Measurements from ENCODE around the gene KCNJ16.

KCNJ16 gene

DNA sequence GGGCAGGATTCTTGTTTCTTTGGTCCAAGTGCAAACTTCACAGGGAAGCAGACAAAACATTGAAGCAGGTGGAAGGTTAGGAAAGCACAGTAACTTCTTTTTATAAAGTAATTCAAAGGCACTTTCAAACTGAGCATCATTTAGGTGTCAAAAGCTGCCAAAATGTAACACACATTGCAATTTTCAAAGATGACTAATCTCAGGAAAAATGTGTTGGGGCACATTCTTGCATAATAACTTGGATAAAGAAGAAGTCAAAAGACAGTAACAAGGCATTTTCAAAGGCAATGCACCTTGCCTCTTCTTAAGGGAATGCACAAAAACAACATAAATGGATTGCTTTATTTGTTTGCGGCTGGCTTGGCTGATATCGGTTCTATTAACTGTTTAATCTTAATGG, 97.9 kb downstream of the KCNJ16 start:
- no peak for TF ChIP-seq ZFX (IDR thresholded peaks at IDR 0.05; ENCODE audit: borderline replicate concordance)
- TF ChIP-seq, protein P1, sequence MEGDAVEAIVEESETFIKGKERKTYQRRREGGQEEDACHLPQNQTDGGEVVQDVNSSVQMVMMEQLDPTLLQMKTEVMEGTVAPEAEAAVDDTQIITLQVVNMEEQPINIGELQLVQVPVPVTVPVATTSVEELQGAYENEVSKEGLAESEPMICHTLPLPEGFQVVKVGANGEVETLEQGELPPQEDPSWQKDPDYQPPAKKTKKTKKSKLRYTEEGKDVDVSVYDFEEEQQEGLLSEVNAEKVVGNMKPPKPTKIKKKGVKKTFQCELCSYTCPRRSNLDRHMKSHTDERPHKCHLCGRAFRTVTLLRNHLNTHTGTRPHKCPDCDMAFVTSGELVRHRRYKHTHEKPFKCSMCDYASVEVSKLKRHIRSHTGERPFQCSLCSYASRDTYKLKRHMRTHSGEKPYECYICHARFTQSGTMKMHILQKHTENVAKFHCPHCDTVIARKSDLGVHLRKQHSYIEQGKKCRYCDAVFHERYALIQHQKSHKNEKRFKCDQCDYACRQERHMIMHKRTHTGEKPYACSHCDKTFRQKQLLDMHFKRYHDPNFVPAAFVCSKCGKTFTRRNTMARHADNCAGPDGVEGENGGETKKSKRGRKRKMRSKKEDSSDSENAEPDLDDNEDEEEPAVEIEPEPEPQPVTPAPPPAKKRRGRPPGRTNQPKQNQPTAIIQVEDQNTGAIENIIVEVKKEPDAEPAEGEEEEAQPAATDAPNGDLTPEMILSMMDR (IDR thresholded peaks at IDR 0.05): no peak
- H3K27ac ChIP-seq: no peak overlapping the region

DNA sequence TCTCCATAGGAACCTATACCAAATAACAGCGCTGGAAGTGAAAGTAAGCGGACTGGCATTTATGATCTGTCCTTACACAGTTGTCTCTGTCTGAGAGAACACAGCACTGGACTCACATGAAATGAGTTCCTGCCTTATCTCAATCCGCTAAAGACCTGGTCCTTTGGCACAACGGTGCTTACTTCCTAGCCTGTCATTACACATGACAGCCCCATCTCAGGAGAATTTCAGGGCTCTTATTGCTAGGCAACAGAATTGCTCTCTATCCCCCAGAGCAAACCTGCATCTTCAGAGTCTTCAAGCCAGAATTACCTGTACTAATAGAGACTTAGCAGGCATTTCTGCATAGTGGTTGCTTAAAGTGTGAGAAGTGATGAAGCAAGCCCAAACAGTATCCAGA, 98.7 kb downstream of the KCNJ16 start:
- TF ChIP-seq, protein P1 (IDR thresholded peaks at IDR 0.05): no peak
- TF ChIP-seq ZFX (IDR thresholded peaks at IDR 0.05; ENCODE audit: borderline replicate concordance): no peak
- no peak overlapping the region for H3K27ac ChIP-seq

DNA sequence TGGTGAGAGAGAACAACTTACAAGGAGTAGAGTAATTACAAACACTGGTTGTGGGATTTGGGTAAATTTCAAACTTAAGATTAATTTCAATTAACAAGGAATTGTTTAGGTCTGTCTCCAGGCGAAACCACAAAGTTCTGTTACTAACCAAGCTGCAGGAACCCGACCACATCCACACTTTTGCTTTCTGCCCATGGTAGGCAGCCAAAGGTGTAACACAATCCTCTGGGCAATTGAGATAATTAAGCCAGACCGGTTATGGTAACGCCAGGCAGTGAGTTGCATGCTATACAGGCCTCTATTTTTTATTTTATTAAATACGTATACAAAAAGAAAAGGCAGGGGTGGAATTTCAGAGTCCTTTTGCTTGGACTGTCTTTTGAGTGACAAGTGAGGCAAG, 106.4 kb downstream of the KCNJ16 start:
- H3K27ac ChIP-seq: no peak overlapping the region
- no peak for TF ChIP-seq ZFX (IDR thresholded peaks at IDR 0.05; ENCODE audit: borderline replicate concordance)
- TF ChIP-seq, protein P1 (IDR thresholded peaks at IDR 0.05): no peak

DNA sequence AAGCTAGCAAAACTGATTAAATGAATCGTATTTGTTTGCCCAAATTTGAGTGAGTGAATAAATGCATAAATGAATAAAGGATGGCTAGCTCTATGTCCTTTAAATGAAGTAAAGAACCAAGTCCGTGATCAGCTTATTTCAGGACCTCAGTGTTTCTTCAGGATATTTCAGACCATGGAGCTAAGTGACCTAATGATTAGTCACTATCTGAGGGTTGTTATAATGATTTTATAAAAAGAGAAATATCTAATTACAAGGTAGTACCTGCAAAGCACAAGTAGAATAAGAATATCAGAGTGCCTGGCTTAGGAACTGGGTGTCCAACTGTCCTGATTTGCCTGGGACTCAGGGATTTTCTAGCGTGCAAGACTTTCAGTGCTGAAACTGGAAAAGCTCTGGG, 106.8 kb downstream of the KCNJ16 start:
- TF ChIP-seq, protein P1 (IDR thresholded peaks at IDR 0.05): no peak
- TF ChIP-seq ZFX (IDR thresholded peaks at IDR 0.05; ENCODE audit: borderline replicate concordance): no peak
- H3K27ac ChIP-seq: no peak overlapping the region

DNA sequence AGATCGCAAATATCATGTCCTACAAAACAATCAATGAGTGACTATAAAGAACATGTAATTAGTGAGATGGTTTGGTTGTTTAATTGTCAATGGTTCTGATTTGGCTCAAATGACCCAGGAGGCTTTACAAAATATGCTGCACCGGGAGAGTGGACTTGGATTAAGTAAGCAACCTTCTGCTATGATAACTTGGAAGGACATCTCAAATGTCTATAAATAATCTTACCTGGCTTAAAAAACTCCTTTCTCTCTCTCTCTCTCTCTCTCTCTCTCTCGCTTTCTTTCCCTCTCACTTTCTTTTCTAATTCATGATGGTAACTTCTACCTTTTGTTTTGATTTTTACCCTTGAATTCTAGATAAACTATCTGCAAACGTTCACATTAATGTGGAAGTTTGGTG, 108.5 kb downstream of the KCNJ16 start:
- no peak overlapping the region for H3K27ac ChIP-seq
- no peak for TF ChIP-seq ZFX (IDR thresholded peaks at IDR 0.05; ENCODE audit: borderline replicate concordance)
- TF ChIP-seq, protein P1 (IDR thresholded peaks at IDR 0.05): no peak

DNA sequence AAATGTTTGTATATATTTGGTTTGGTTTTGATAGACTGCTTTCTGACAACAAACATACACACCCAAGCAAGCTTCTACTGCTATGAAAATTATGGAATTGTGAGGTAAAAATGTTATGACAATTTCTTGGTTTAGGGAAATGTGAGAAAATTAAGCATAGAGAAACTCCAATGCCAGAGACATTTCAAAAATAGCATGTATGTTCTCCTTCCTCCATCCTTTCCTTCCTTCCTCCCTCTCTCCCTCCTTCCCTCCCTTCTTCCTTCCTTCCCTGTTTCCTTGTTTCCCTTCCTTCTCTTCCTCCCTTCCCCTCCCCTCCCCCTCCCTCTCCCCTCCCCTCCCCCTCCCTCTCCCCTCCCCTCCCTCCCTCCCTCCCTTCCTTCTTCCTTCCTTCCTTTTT, 109.2 kb downstream of the KCNJ16 start:
- TF ChIP-seq, protein P1 (IDR thresholded peaks at IDR 0.05): no peak
- no peak overlapping the region for H3K27ac ChIP-seq

DNA sequence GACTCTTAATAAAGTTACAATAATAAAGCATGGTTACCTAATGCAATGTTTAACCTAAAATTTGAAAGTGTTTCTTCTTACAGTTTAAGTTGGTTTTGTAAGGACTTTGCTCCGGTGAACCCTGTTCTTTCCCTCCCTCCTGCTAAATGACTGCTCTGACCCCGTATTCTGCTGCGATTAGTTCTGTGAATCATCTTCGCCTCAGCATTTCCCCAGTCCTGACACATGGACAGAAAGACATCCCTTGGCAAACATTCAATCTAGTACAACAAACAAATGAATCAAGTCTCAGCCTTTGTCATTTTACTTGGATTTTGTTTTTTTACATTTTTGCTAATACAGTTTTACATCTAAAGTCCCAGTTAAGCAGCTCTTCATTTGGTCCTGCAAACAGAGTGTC, 109.7 kb downstream of the KCNJ16 start:
- no peak overlapping the region for H3K27ac ChIP-seq
- TF ChIP-seq, protein P1 (IDR thresholded peaks at IDR 0.05): no peak
- TF ChIP-seq ZFX (IDR thresholded peaks at IDR 0.05; ENCODE audit: borderline replicate concordance): no peak

All from 22Rv1 (cell line).